IMR-90 (cell line): ENCODE measurements around the gene KLF7. TPM values are rescaled to one million over a fixed set of nuclear protein-coding genes. Genes with fewer than 3 reads are reported as not detected.

Experiments
- ATAC-seq: fragments of 200-7000 bp; cut with Tn5 transposase; 2 replicates; pipeline ENCODE4 v1.9.1; 2020; ENCODE audit warnings: low read depth, mild to moderate bottlenecking, moderate library complexity
- BruUV-seq: library from RNA; stranded (reverse); fragments of 400-500 nt; replicated peaks from 2 replicates; lab custom pipeline; 2021; lab: Mats Ljungman, UMichigan
- CTCF ChIA-PET: fragments of 300-600 bp; formaldehyde crosslinking; extraction: SDS; loops from one replicate; lab custom pipeline; 2021; ENCODE audit warnings: antibody characterized with exemption; lab: Yijun Ruan, JAX
- POLR2A ChIA-PET: fragments of 300-600 bp; sonication (Branson Sonifier 250); formaldehyde crosslinking; loops from one replicate; lab custom pipeline; 2022; ENCODE audit warnings: antibody characterized with exemption; ENCODE audit not compliant: unreplicated experiment; lab: Charles Lee
- DNase-seq: peaks from one replicate; pipeline ENCODE4 v3.0.0; 2013
- H2AFZ ChIP-seq: replicated peaks from 2 replicates; pipeline ENCODE3; 2013; ENCODE audit warnings: low read length, mild to moderate bottlenecking; ENCODE audit not compliant: poor library complexity
- H2AK5ac ChIP-seq: 2 replicates; pipeline ENCODE4 v1.6.1; 2013; ENCODE audit warnings: low read depth, low read length, inconsistent platforms
- H2AK9ac ChIP-seq: replicated peaks from 2 replicates; pipeline ENCODE3; 2013; ENCODE audit warnings: mild to moderate bottlenecking, low read depth, low read length, moderate library complexity; ENCODE audit not compliant: poor library complexity
- H2BK120ac ChIP-seq: 2 replicates; pipeline ENCODE4 v1.6.1; 2013; ENCODE audit warnings: low read depth, low read length, inconsistent platforms
- H2BK15ac ChIP-seq: 3 replicates; pipeline ENCODE4 v1.6.1; 2013; ENCODE audit warnings: low read depth, low read length, inconsistent platforms
- H2BK20ac ChIP-seq: 2 replicates; pipeline ENCODE4 v1.6.1; 2013; ENCODE audit warnings: low read depth, mild to moderate bottlenecking, inconsistent platforms, low read length, moderate library complexity
- H2BK5ac ChIP-seq: 2 replicates; pipeline ENCODE4 v1.6.1; 2013; ENCODE audit warnings: mild to moderate bottlenecking, low read depth, low read length, inconsistent platforms; ENCODE audit not compliant: poor library complexity, severe bottlenecking
- H3K14ac ChIP-seq: replicated peaks from 2 replicates; pipeline ENCODE4 v1.6.1; 2013; ENCODE audit warnings: low read depth, low read length, inconsistent platforms
- H3K18ac ChIP-seq: 2 replicates; pipeline ENCODE4 v1.6.1; 2013; ENCODE audit warnings: low read depth, low read length, control low read depth
- H3K23ac ChIP-seq: 2 replicates; pipeline ENCODE4 v1.6.1; 2013; ENCODE audit warnings: low read depth, low read length, inconsistent platforms
- H3K27ac ChIP-seq: 2 replicates; pipeline ENCODE4 v1.5.1; 2013; ENCODE audit warnings: mild to moderate bottlenecking, control low read depth, low read length; ENCODE audit not compliant: insufficient read depth
- H3K27me3 ChIP-seq: 2 replicates; pipeline ENCODE4 v1.6.1; 2013; ENCODE audit warnings: low read length; ENCODE audit not compliant: control insufficient read depth, insufficient read depth
- H3K36me3 ChIP-seq: 2 replicates; pipeline ENCODE4 v1.6.1; 2013; ENCODE audit warnings: low read length, mixed read lengths; ENCODE audit not compliant: control insufficient read depth, insufficient read depth
- H3K4ac ChIP-seq: 2 replicates; pipeline ENCODE4 v1.6.1; 2013; ENCODE audit warnings: low read depth, low read length, inconsistent platforms
- H3K4me1 ChIP-seq: 2 replicates; pipeline ENCODE4 v1.6.1; 2013; ENCODE audit warnings: low read length, mixed read lengths; ENCODE audit not compliant: control insufficient read depth, insufficient read depth
- H3K4me2 ChIP-seq: 2 replicates; pipeline ENCODE4 v1.6.1; 2013; ENCODE audit warnings: low read depth, mild to moderate bottlenecking, control low read depth, low read length, moderate library complexity
- H3K4me3 ChIP-seq: 2 replicates; pipeline ENCODE4 v1.5.1; 2013; ENCODE audit warnings: low read depth, mild to moderate bottlenecking, control low read depth, low read length, moderate library complexity; ENCODE audit not compliant: insufficient read depth
- H3K56ac ChIP-seq: 2 replicates; pipeline ENCODE4 v1.6.1; 2013; ENCODE audit warnings: low read length, inconsistent platforms; ENCODE audit not compliant: insufficient read depth; ENCODE audit errors: extremely low read depth
- H3K79me1 ChIP-seq, 2 experiments: 2 replicates each; pipeline ENCODE4 v1.6.1; 2013; ENCODE audit warnings: low read length in 2 of 2, inconsistent platforms in 1 of 2, low read depth in 1 of 2
- H3K9ac ChIP-seq: 2 replicates; pipeline ENCODE4 v1.6.1; 2013; ENCODE audit warnings: low read depth, low read length, control low read depth
- H3K9me1 ChIP-seq: 2 replicates; pipeline ENCODE4 v1.6.1; 2013; ENCODE audit warnings: low read length, inconsistent platforms; ENCODE audit not compliant: insufficient read depth
- H3K9me3 ChIP-seq: 2 replicates; pipeline ENCODE4 v1.6.1; 2013; ENCODE audit warnings: low read length; ENCODE audit not compliant: control insufficient read depth, insufficient read depth
- H4K20me1 ChIP-seq: 2 replicates; pipeline ENCODE4 v1.6.1; 2013; ENCODE audit warnings: low read length, inconsistent platforms; ENCODE audit not compliant: insufficient read depth
- H4K5ac ChIP-seq: 2 replicates; pipeline ENCODE4 v1.6.1; 2013; ENCODE audit warnings: mild to moderate bottlenecking, low read depth, low read length, control low read depth
- H4K8ac ChIP-seq, 2 experiments: 2 replicates each; pipeline ENCODE4 v1.6.1; 2013; ENCODE audit warnings: low read depth in 2 of 2, low read length in 2 of 2, control low read depth in 1 of 2, inconsistent platforms in 1 of 2
- H4K91ac ChIP-seq: 2 replicates; pipeline ENCODE4 v1.6.1; 2013; ENCODE audit warnings: low read depth, low read length, inconsistent platforms; ENCODE audit not compliant: insufficient read depth
- BHLHE40 ChIP-seq: fragments of 150-350 bp; IDR thresholded peaks from 2 replicates; pipeline ENCODE4 v1.6.1; 2016; ENCODE audit warnings: mild to moderate bottlenecking, low read depth, low read length
- CEBPB ChIP-seq: IDR thresholded peaks from 2 replicates; pipeline ENCODE4 v1.6.1; 2012; ENCODE audit warnings: low read depth, low read length, improper control_type of control experiment
- CHD1 ChIP-seq: IDR thresholded peaks from 2 replicates; pipeline ENCODE4 v1.6.1; 2012; ENCODE audit warnings: low read depth, low read length, improper control_type of control experiment
- CTCF ChIP-seq: conservative IDR thresholded peaks from 2 replicates; pipeline ENCODE4 v1.5.1; 2012; ENCODE audit warnings: mild to moderate bottlenecking, low read depth, low read length, improper control_type of control experiment
- ELK1 ChIP-seq: fragments of 150-350 bp; IDR thresholded peaks from 2 replicates; pipeline ENCODE4 v1.6.1; 2016; ENCODE audit warnings: low read depth, mild to moderate bottlenecking, low read length, moderate library complexity, borderline replicate concordance
- FOS ChIP-seq: fragments of 150-350 bp; IDR thresholded peaks from 2 replicates; pipeline ENCODE4 v1.6.1; 2016; ENCODE audit warnings: low read depth, low read length
- MAFK ChIP-seq: IDR thresholded peaks from 2 replicates; pipeline ENCODE4 v1.6.1; 2012; ENCODE audit warnings: low read depth, low read length, improper control_type of control experiment
- MAZ ChIP-seq: IDR thresholded peaks from 2 replicates; pipeline ENCODE4 v1.6.1; 2012; ENCODE audit warnings: low read depth, mild to moderate bottlenecking, low read length, improper control_type of control experiment, moderate library complexity, borderline replicate concordance
- MXI1 ChIP-seq: IDR thresholded peaks from 2 replicates; pipeline ENCODE4 v1.6.1; 2012; ENCODE audit warnings: low read depth, mild to moderate bottlenecking, low read length, moderate library complexity, borderline replicate concordance
- NFE2L2 ChIP-seq: fragments of 150-350 bp; IDR thresholded peaks from 2 replicates; pipeline ENCODE4 v1.6.1; 2016; ENCODE audit warnings: low read depth, mild to moderate bottlenecking, low read length
- POLR2A ChIP-seq: IDR thresholded peaks from 2 replicates; pipeline ENCODE4 v1.6.1; 2012; ENCODE audit warnings: mild to moderate bottlenecking, low read depth, low read length
- RAD21 ChIP-seq: IDR thresholded peaks from 2 replicates; pipeline ENCODE4 v1.6.1; 2012; ENCODE audit warnings: low read length, improper control_type of control experiment
- RCOR1 ChIP-seq: IDR thresholded peaks from 2 replicates; pipeline ENCODE4 v1.6.1; 2012; ENCODE audit warnings: mild to moderate bottlenecking, low read length, improper control_type of control experiment; ENCODE audit not compliant: insufficient replicate concordance
- RFX5 ChIP-seq: IDR thresholded peaks from 2 replicates; pipeline ENCODE4 v1.8.0; 2012; ENCODE audit warnings: low read depth, mild to moderate bottlenecking, low read length, moderate library complexity
- SMC3 ChIP-seq: fragments of 150-350 bp; IDR thresholded peaks from 2 replicates; pipeline ENCODE4 v1.6.1; 2016; ENCODE audit warnings: low read depth, mild to moderate bottlenecking, antibody characterized with exemption, low read length, moderate library complexity
- WGBS, 2 experiments: methylation state at CpG; one replicate each; pipeline versions ENCODE4 v1.1.5 to v1.1.7; 2013; ENCODE audit warnings: missing lambda C conversion rate in 2 of 2; ENCODE audit not compliant: insufficient read length in 1 of 2; ENCODE audit errors: extremely low coverage in 2 of 2; 5-methylcytosine and 5-hydroxymethylcytosine counted together
- dilution Hi-C: fragments of 300-500 bp; cut with HindIII; formaldehyde crosslinking; loops from one replicate; pipeline ENCODE4 v1.14.3; 2018; ENCODE audit warnings: low sequenced_read_pairs; ENCODE audit not compliant: unreplicated experiment
- in situ Hi-C: fragments of 300-500 bp; cut with MboI; formaldehyde crosslinking; loops from 3 replicates; pipeline ENCODE4 v1.14.3; 2019; ENCODE audit warnings: low sequenced_read_pairs, inconsistent platforms, mixed read lengths
- intact Hi-C: fragments of 100-400 bp; cut with micrococcal nuclease; formaldehyde crosslinking; loops from 2 replicates; pipeline ENCODE4 v1.10.0; 2022
- polyA plus RNA-seq, 3 experiments: library from polyadenylated mRNA; depleted of rRNA; stranded (reverse); fragments of >200 nt; gene quantifications; 2 replicates each; pipeline ENCODE4 v1.2.3, GENCODE V29; 2012; ENCODE audit warnings: low replicate concordance in 1 of 3
- total RNA-seq: library from RNA; depleted of rRNA; stranded (reverse); fragments of >200 nt; gene quantifications from 2 replicates; pipeline ENCODE4 v1.2.3, GENCODE V29; 2012
- TF ChIP-seq, protein P1 (sequence below): fragments of 150-350 bp; IDR thresholded peaks from 2 replicates; pipeline ENCODE4 v1.6.1; 2017; ENCODE audit warnings: mild to moderate bottlenecking, antibody characterized with exemption, low read length, low read depth

The KLF7 gene
- total and polyA plus RNA-seq, 2 of the 4 experiments (the other 2 are of a cell fraction) = 23.1 to 28.5 TPM

DNA sequence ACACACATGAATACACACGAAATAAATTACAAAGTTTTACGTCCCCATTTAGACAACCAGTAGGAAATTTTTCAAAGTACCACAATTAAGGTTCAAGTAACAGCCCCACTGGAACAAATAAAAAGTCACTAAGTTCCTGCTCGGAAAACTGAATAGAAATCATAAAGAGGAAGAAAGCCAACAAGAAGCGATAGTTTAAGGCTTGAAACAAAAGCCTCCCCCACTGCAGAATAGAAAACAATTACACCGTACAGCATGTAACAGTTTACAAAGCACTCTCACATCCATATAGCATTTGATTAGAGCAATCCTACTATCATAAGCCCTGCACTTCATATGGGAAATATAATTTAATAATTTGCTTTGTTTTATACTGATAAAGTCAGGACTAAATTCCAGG lies 15.5 kb downstream of the KLF7 start:
- H2BK15ac ChIP-seq = no peak overlapping the region
- TF ChIP-seq, protein P1, sequence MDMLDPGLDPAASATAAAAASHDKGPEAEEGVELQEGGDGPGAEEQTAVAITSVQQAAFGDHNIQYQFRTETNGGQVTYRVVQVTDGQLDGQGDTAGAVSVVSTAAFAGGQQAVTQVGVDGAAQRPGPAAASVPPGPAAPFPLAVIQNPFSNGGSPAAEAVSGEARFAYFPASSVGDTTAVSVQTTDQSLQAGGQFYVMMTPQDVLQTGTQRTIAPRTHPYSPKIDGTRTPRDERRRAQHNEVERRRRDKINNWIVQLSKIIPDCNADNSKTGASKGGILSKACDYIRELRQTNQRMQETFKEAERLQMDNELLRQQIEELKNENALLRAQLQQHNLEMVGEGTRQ = no peak
- TF ChIP-seq RAD21 = no peak
- TF ChIP-seq RFX5 = no peak
- TF ChIP-seq ELK1 = no peak
- TF ChIP-seq CTCF = no peak
- no peak for TF ChIP-seq CEBPB
- no peak for TF ChIP-seq MAFK
- TF ChIP-seq FOS = no peak
- no peak for TF ChIP-seq BHLHE40
- no peak for TF ChIP-seq MAZ
- TF ChIP-seq POLR2A = no peak
- no peak for TF ChIP-seq MXI1
- no peak for TF ChIP-seq NFE2L2
- TF ChIP-seq RCOR1 = no peak
- TF ChIP-seq SMC3 = no peak
- TF ChIP-seq CHD1 = no peak
- H3K4me2 ChIP-seq = no peak overlapping the region
- dilution Hi-C loops (no loop called here), in situ Hi-C loops (loop anchor here (25.0 kb wide), 1 partner anchor 562 kb away; the partner anchor contains the start of gene CCNYL1), intact Hi-C loops (no loop called here)
- no peak overlapping the region for H2AFZ ChIP-seq
- no peak overlapping the region for H3K23ac ChIP-seq
- no TSS peak for BruUV-seq
- no peak overlapping the region for H2AK9ac ChIP-seq
- H4K5ac ChIP-seq = no peak overlapping the region
- H4K8ac ChIP-seq = no peak overlapping the region; a peak in 1 of 4 replicates
- peaks cover 23% of the 10 kb centered on the region for H3K4me1 ChIP-seq
- no CpG with 5 or more reads among the region's 5 CpGs for WGBS, 2 experiments
- no peak overlapping the region for H2BK20ac ChIP-seq
- no peak overlapping the region for H3K4me3 ChIP-seq
- no peak overlapping the region for H4K91ac ChIP-seq
- ATAC-seq = no peak
- H3K4ac ChIP-seq = no peak overlapping the region
- peaks cover 98% of the 10 kb centered on the region for H4K20me1 ChIP-seq
- POLR2A ChIA-PET = no interaction called here
- H3K79me1 ChIP-seq = peaks cover 0 to 80% of the 10 kb centered on the region in 2 experiments; a peak in 2 of 4 replicates
- no peak overlapping the region for H3K18ac ChIP-seq
- no peak overlapping the region for H3K9ac ChIP-seq
- H2AK5ac ChIP-seq = no peak overlapping the region
- no peak overlapping the region for H2BK5ac ChIP-seq
- no peak overlapping the region for H3K56ac ChIP-seq
- peaks cover 38% of the 10 kb centered on the region for H3K9me1 ChIP-seq
- no peaks in the 10 kb centered on the region for H3K9me3 ChIP-seq
- no peak for DNase-seq
- H2BK120ac ChIP-seq = no peak overlapping the region
- CTCF ChIA-PET = no interaction called here
- H3K36me3 ChIP-seq = peaks cover 11% of the 10 kb centered on the region
- H3K14ac ChIP-seq = no peak overlapping the region
- no peak overlapping the region for H3K27ac ChIP-seq
- H3K27me3 ChIP-seq = no peaks in the 10 kb centered on the region
